Upper lobe of right lung (tissue), 1 donor: Measurements from ENCODE around the gene PCNP. TPM values are rescaled to one million over a fixed set of nuclear protein-coding genes. Genes with fewer than 3 reads are reported as not detected.

Source experiments
- ATAC-seq: fragments of 200-7000 bp; cut with Tn5 transposase; one replicate; pipeline ENCODE4 v1.9.1; 2020; ENCODE audit warnings: mild to moderate bottlenecking, moderate library complexity
- DNase-seq: peaks from one replicate; pipeline ENCODE4 v3.0.0-alpha.2; 2020
- H3K27ac ChIP-seq: fragments of 200-600 bp; one replicate; pipeline ENCODE4 v1.8.0; 2022
- H3K27me3 ChIP-seq: fragments of 200-600 bp; one replicate; pipeline ENCODE4 v1.8.0; 2022; ENCODE audit warnings: mild to moderate bottlenecking
- H3K36me3 ChIP-seq: fragments of 200-600 bp; one replicate; pipeline ENCODE4 v1.8.0; 2022
- H3K4me1 ChIP-seq: fragments of 200-600 bp; one replicate; pipeline ENCODE4 v1.8.0; 2022
- H3K4me3 ChIP-seq: fragments of 200-600 bp; one replicate; pipeline ENCODE4 v1.8.0; 2022; ENCODE audit warnings: mild to moderate bottlenecking
- H3K9me3 ChIP-seq: fragments of 200-600 bp; one replicate; pipeline ENCODE4 v1.8.0; 2022
- CTCF ChIP-seq: fragments of 200-600 bp; IDR thresholded peaks from one replicate; pipeline ENCODE4 v1.8.0; 2022; ENCODE audit warnings: antibody characterized with exemption
- intact Hi-C: fragments of 100-400 bp; cut with DNase I; formaldehyde crosslinking; loops from one replicate; pipeline ENCODE4 v1.11.0; 2022
- long read RNA-seq: library from polyadenylated mRNA; unstranded; transcript quantifications from one replicate; pipeline ENCODE4 v2.0.0, GENCODE V29; 2021
- total RNA-seq: library from RNA; stranded (reverse); fragmentation: NEBNext Ultra II Directional; extraction: Animal tissue kit (Norgen Biotek cat#: 25700); gene quantifications from one replicate; pipeline ENCODE4 v1.2.1, GENCODE V29; 2021
- donor health status: DM: no; HTN: yes; CAD: no; lungs with severe emphysema.

Gene PCNP
- 141 TPM for total RNA-seq
- long read RNA-seq, transcript PCNP-207 (5 exons, 786 nt), result minor isoform, 10 of 318 reads
- long read RNA-seq, transcript PCNP-201 (5 exons, 2,342 nt), result major isoform, 157 of 318 reads
- long read RNA-seq, transcript PCNP-204 (4 exons, 2,028 nt), result minor isoform, 28 of 318 reads
- long read RNA-seq, transcript PCNP-202 (5 exons, 2,165 nt), result minor isoform, 67 of 318 reads
- long read RNA-seq, partial matches to known transcripts, result 5 of 318 reads
- long read RNA-seq, other reads (novel, unspliced or antisense), result 45 of 318 reads

GRCh38 chr3:101573449-101574387 lies at the start of gene PCNP:
TSS of gene PCNP (plus strand) at chr3:101574180. CDS start at chr3:101574216, 36 bp downstream.
- H3K27me3 ChIP-seq, result no peaks in the 10 kb centered on the region
- peak within 1 kb of the TSS; percentile 98 for H3K27ac ChIP-seq
- DNase-seq, result peak; percentile 99
- H3K9me3 ChIP-seq, result no peaks in the 10 kb centered on the region
- H3K4me1 ChIP-seq, result peaks cover 34% of the 10 kb centered on the region
- ATAC-seq, result peak; percentile 97
- H3K36me3 ChIP-seq, result peaks cover 5% of the 10 kb centered on the region
- TF ChIP-seq CTCF, result peak; percentile 86
- intact Hi-C loops, result no loop called here
- H3K4me3 ChIP-seq, result peak within 1 kb of the TSS; percentile 75

DNA sequence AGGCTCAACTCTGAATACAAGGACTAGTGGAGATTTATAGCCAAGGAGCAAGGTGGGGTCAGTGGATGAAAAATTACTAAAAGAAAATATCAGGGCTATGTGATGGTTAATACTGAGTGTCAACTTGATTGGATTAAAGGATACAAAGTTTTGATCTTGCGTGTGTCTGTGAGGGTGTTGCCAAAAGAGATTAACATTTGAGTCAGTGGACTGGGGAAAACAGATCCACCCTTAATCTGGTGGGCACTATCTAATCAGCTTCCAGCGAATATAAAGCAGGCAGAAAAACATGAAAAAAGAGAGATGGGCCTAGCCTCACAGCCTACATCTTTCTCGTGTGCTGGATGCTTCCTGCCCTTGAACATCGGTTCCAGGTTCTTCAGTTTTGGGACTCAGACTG lies 46.5 kb upstream of the PCNP start:
- no peak overlapping the region for H3K4me3 ChIP-seq
- no peak for TF ChIP-seq CTCF
- DNase-seq, result no peak
- intact Hi-C loops, result no loop called here
- H3K36me3 ChIP-seq, result no peaks in the 10 kb centered on the region
- no peaks in the 10 kb centered on the region for H3K4me1 ChIP-seq
- no peaks in the 10 kb centered on the region for H3K9me3 ChIP-seq
- no peak for ATAC-seq
- H3K27me3 ChIP-seq, result no peaks in the 10 kb centered on the region
- no peak overlapping the region for H3K27ac ChIP-seq

- H3K36me3 ChIP-seq, result no peaks in the 10 kb centered on the region
- intact Hi-C loops, result no loop called here
- DNase-seq (no peak), ATAC-seq (no peak)
- no peaks in the 10 kb centered on the region for H3K4me1 ChIP-seq
- TF ChIP-seq CTCF, result no peak
- H3K9me3 ChIP-seq, result no peaks in the 10 kb centered on the region
- H3K27ac ChIP-seq, result no peak overlapping the region
- no peak overlapping the region for H3K4me3 ChIP-seq
- no peaks in the 10 kb centered on the region for H3K27me3 ChIP-seq
Measured at GRCh38 chr3:101527906-101528305, 46.1 kb upstream of the PCNP start.

- H3K36me3 ChIP-seq, result no peaks in the 10 kb centered on the region
- no peak overlapping the region for H3K27ac ChIP-seq
- no peak for ATAC-seq
- H3K27me3 ChIP-seq, result no peaks in the 10 kb centered on the region
- H3K4me1 ChIP-seq, result no peaks in the 10 kb centered on the region
- intact Hi-C loops, result no loop called here
- H3K9me3 ChIP-seq, result no peaks in the 10 kb centered on the region
- no peak for TF ChIP-seq CTCF
- no peak overlapping the region for H3K4me3 ChIP-seq
- no peak for DNase-seq
Measured at GRCh38 chr3:101529816-101530685, 43.9 kb upstream of the PCNP start.

DNA sequence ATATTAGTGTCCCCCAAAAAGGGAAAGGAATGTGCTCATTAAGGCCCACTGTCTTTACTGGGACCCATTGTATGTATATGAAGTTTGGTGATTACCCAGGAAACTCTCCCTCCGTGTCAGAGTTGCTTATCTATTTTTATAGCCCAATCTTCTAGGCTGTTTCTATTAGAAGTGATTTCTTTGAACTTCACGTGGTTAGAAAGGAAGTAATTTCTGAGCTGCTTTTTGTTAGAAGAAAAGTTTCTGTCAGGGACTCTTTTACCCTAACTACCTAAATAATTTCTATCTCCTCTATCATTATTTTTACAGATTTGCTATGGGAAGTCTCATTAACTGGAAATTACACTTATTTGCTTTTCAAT lies 43.3 kb upstream of the PCNP start:
- Histone ChIP-seq H3K4me1 (no peaks in the 10 kb centered on the region), H3K27ac (no peak overlapping the region), H3K36me3 (no peaks in the 10 kb centered on the region), H3K9me3 (no peaks in the 10 kb centered on the region), H3K4me3 (no peak overlapping the region), H3K27me3 (no peaks in the 10 kb centered on the region)
- ATAC-seq, result no peak
- no peak for TF ChIP-seq CTCF
- DNase-seq, result no peak
- intact Hi-C loops, result no loop called here
